Measurements from ENCODE around the gene MARCHF11. TPM values are rescaled to one million over a fixed set of nuclear protein-coding genes. Genes with fewer than 3 reads are reported as not detected.

The MARCHF11 gene
- total RNA-seq, 4 donors from 2014 or later, result not detected

- no peak for TF ChIP-seq CTCF (IDR thresholded peaks at IDR 0.05; ENCODE audit: low read depth)
These were observed 36.1 kb downstream of the MARCHF11 start for GRCh38 chr5:16143361-16144049.

GRCh38 chr5:16140944-16141343, 38.6 kb downstream of the MARCHF11 start:
- no peak for TF ChIP-seq CTCF (IDR thresholded peaks at IDR 0.05; ENCODE audit: low read depth)

- no peak for TF ChIP-seq CTCF (IDR thresholded peaks at IDR 0.05; ENCODE audit: low read depth)
These were observed 39.2 kb downstream of the MARCHF11 start for GRCh38 chr5:16140417-16140816.

GRCh38 chr5:16137177-16137576, 42.4 kb downstream of the MARCHF11 start:
- no peak for TF ChIP-seq CTCF (IDR thresholded peaks at IDR 0.05; ENCODE audit: low read depth)

- no peak for TF ChIP-seq CTCF (IDR thresholded peaks at IDR 0.05; ENCODE audit: low read depth)
These were observed 44.1 kb downstream of the MARCHF11 start for GRCh38 chr5:16135506-16135905.

GRCh38 chr5:16135003-16135402, 44.6 kb downstream of the MARCHF11 start:
- TF ChIP-seq CTCF (IDR thresholded peaks at IDR 0.05; ENCODE audit: low read depth), result no peak

GRCh38 chr5:16134204-16134603, 45.4 kb downstream of the MARCHF11 start:
- no peak for TF ChIP-seq CTCF (IDR thresholded peaks at IDR 0.05; ENCODE audit: low read depth)

Data from subcutaneous adipose tissue (tissue), 4 donors.